CD4-positive, alpha-beta T cell (primary cell): ENCODE data around the gene SREBF1. TPM values are rescaled to one million over a fixed set of nuclear protein-coding genes. Genes with fewer than 3 reads are reported as not detected.
"Not testable (repeated sequence)": the region's sequence is repeated elsewhere in the genome, so short reads cannot be mapped to it uniquely, and the experiment has no call there.

Experiments
- ATAC-seq: fragments of 200-7000 bp; cut with Tn5 transposase; one replicate; pipeline ENCODE4 v1.10.0; 2022; ENCODE audit warnings: mild to moderate bottlenecking; ENCODE audit not compliant: poor library complexity
- CTCF ChIA-PET: fragments of 350-600 bp; sonication (Branson Sonifier 250); formaldehyde crosslinking; loops from one replicate; lab custom pipeline; 2021; ENCODE audit warnings: antibody characterized with exemption, inconsistent platforms; lab: Charles Lee
- POLR2A ChIA-PET: fragments of 350-600 bp; sonication (Branson Sonifier 250); formaldehyde crosslinking; loops from one replicate; lab custom pipeline; 2021; ENCODE audit warnings: antibody characterized with exemption, inconsistent platforms; lab: Charles Lee
- DNase-seq, 14 experiments: peaks; one replicate each; pipeline ENCODE4 v3.0.0-alpha.2; 2013 to 2020; ENCODE audit warnings: mixed read lengths in 2 of 14
- H3K27ac ChIP-seq, 2 donors: one replicate each; pipeline versions ENCODE4 v1.5.1 to v1.7.0; 2013; ENCODE audit warnings: low read length in 2 of 2, low read depth in 1 of 2, mild to moderate bottlenecking in 1 of 2
- H3K27me3 ChIP-seq, 2 experiments: 1 replicate in 1 of 2; 2 replicates in 1 of 2; pipeline versions ENCODE4 v1.6.1 to v1.7.0; 2013; ENCODE audit warnings: low read length in 2 of 2, control low read depth in 1 of 2, mild to moderate bottlenecking in 1 of 2, moderate library complexity in 1 of 2; ENCODE audit not compliant: insufficient read depth in 2 of 2, control insufficient read depth in 1 of 2
- H3K36me3 ChIP-seq: one replicate; pipeline ENCODE4 v1.6.1; 2013; ENCODE audit warnings: low read length, control low read depth; ENCODE audit not compliant: insufficient read depth
- H3K4me1 ChIP-seq: one replicate; pipeline ENCODE4 v1.6.1; 2013; ENCODE audit warnings: low read length, control low read depth; ENCODE audit not compliant: insufficient read depth
- H3K4me3 ChIP-seq: one replicate; pipeline ENCODE4 v1.5.1; 2013; ENCODE audit warnings: mild to moderate bottlenecking, low read length, moderate library complexity
- H3K9me3 ChIP-seq, 2 experiments: 1 replicate in 1 of 2; 2 replicates in 1 of 2; pipeline versions ENCODE4 v1.6.1 to v1.7.0; 2013; ENCODE audit warnings: low read length in 2 of 2, mild to moderate bottlenecking in 2 of 2, control low read depth in 1 of 2, moderate library complexity in 1 of 2; ENCODE audit not compliant: control insufficient read depth in 1 of 2, insufficient read depth in 1 of 2
- H3K27ac Mint-ChIP-seq: one replicate; pipeline ENCODE4 v1.8.0; 2020; ENCODE audit warnings: mixed read lengths
- H3K27me3 Mint-ChIP-seq: one replicate; pipeline ENCODE4 v1.8.0; 2021; ENCODE audit warnings: mixed read lengths
- H3K36me3 Mint-ChIP-seq: one replicate; pipeline ENCODE4 v1.8.0; 2021; ENCODE audit warnings: low read depth, mixed read lengths
- H3K4me1 Mint-ChIP-seq: one replicate; pipeline ENCODE4 v1.8.0; 2021; ENCODE audit warnings: low read depth, mixed read lengths
- H3K4me3 Mint-ChIP-seq: one replicate; pipeline ENCODE4 v1.8.0; 2020; ENCODE audit warnings: mild to moderate bottlenecking, mixed read lengths
- H3K9me3 Mint-ChIP-seq: one replicate; pipeline ENCODE4 v1.8.0; 2020; ENCODE audit warnings: mixed read lengths
- intact Hi-C, 2 experiments: fragments of 100-400 bp; cut with DNase I in 1 of 2; cut with micrococcal nuclease in 1 of 2; formaldehyde crosslinking; loops; one replicate each; pipeline versions ENCODE4 v1.15.1 to v1.9.0; 2023 to 2025; cut with DNase I, micrococcal nuclease
- total RNA-seq, 174 experiments: library from RNA in 2 of 174; stranded (reverse) in 2 of 174; gene quantifications; one replicate each; pipeline ENCODE4 v1.2.3 and lab custom pipeline; 2021 to 2026
- TF ChIP-seq, protein P1 (sequence below): fragments of 200-600 bp; IDR thresholded peaks from one replicate; pipeline ENCODE4 v1.8.0; 2022; ENCODE audit warnings: antibody characterized with exemption, mild to moderate bottlenecking

The SREBF1 gene
- total RNA-seq, 2 experiments from 2014 or later, result 249 to 264 TPM

DNA sequence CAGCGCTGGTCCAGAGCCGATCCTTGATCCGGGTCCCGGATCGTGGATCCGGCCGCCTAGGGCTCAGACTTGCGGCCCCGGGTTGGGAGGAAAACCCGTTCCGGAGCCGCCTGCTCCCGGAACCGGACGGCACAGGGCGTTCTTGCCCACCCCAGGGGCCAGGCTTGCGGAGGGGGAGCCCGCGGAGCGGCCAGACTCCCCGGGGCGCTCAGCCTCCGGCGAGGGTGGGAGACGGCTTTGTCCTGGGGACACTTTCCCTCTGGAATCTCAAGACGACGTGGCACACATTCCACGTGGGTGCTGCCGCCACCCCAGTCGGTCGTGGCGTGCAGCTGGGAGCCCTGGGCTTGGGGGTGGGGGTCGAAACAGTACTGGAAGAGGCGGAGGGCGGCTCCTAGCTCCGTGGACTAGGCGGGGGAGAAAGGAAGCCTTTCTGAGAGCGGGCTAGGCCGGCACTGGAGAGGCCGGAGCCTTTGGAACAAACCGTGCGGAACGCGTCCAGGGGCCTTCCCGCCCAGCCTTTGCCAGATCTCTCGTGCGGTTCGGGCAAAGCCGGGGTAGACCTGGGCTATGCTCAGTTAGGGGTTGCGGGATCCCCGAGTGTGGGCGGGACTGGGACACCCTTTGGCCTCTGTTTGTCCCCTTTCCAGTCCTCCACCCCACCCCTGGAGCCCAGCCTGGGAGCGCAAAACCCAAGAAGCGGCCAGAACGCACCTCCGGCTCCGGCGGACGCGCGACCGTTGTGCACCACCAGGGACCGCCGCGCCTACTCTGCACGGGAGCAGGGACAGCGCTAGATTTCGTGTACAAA, 26.5 kb downstream of the SREBF1 start:
- no peak for DNase-seq
- H3K9me3 ChIP-seq, result no peaks in the 10 kb centered on the region
- no peak for ATAC-seq
- H3K27me3 ChIP-seq, result no peaks in the 10 kb centered on the region
- peaks cover 9% of the 10 kb centered on the region for H3K4me1 ChIP-seq
- Mint-ChIP-seq H3K4me3 (no peak overlapping the region), H3K4me1 (peaks cover 8% of the 10 kb centered on the region), H3K27me3 (no peaks in the 10 kb centered on the region), H3K27ac (no peak overlapping the region), H3K9me3 (no peaks in the 10 kb centered on the region), H3K36me3 (peaks cover 43% of the 10 kb centered on the region)
- intact Hi-C loops, result loop anchor here in 1 of 2 experiments (5.0 kb wide), 1 partner anchor 107 kb away; no protein-coding TSS in a partner anchor
- TF ChIP-seq, protein P1, sequence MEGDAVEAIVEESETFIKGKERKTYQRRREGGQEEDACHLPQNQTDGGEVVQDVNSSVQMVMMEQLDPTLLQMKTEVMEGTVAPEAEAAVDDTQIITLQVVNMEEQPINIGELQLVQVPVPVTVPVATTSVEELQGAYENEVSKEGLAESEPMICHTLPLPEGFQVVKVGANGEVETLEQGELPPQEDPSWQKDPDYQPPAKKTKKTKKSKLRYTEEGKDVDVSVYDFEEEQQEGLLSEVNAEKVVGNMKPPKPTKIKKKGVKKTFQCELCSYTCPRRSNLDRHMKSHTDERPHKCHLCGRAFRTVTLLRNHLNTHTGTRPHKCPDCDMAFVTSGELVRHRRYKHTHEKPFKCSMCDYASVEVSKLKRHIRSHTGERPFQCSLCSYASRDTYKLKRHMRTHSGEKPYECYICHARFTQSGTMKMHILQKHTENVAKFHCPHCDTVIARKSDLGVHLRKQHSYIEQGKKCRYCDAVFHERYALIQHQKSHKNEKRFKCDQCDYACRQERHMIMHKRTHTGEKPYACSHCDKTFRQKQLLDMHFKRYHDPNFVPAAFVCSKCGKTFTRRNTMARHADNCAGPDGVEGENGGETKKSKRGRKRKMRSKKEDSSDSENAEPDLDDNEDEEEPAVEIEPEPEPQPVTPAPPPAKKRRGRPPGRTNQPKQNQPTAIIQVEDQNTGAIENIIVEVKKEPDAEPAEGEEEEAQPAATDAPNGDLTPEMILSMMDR, result no peak
- POLR2A ChIA-PET, result no interaction called here
- no peak overlapping the region for H3K4me3 ChIP-seq
- CTCF ChIA-PET, result interaction anchor here (0.6 kb wide), 1 partner anchor 50 kb away, joined by 3 read pairs; no protein-coding TSS in a partner anchor
- H3K27ac ChIP-seq, result no peak overlapping the region
- peaks cover 32% of the 10 kb centered on the region for H3K36me3 ChIP-seq

DNA sequence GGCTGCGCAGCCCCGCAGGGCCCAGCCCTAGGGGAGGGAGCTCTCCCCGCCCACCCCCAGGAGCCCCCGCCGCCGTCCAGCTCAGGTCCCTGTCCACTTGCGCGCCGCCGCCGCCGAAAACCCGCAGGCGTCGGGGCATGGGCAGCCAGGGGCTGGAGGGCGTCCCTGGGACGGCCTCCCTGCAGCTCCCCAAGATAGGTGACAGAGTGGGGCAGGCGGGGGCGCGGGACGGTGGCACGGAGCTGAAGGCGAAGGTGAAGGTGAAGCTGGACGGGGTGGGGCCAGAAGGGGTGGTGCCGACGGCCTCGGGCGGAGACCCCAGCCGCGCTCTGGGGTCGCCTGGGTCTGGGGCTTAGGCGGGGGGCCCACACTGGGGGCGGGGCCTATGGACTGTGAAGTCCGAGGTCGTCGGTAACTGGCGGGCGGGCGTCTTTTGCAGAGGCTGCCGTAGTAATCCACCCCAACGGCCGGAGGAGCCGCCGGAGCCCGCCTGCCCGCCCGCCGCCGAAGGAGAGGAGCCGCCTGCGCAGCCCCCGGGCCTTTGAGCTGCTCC, 27.2 kb downstream of the SREBF1 start:
- Histone ChIP-seq H3K4me3 (no peak overlapping the region), H3K36me3 (peaks cover 25% of the 10 kb centered on the region), H3K27ac (no peak overlapping the region), H3K4me1 (peaks cover 9% of the 10 kb centered on the region), H3K9me3 (no peaks in the 10 kb centered on the region), H3K27me3 (no peaks in the 10 kb centered on the region)
- TF ChIP-seq, protein P1, result no peak
- Mint-ChIP-seq H3K4me3 (no peak overlapping the region), H3K27me3 (no peaks in the 10 kb centered on the region), H3K27ac (no peak overlapping the region), H3K4me1 (peaks cover 8% of the 10 kb centered on the region), H3K9me3 (no peaks in the 10 kb centered on the region), H3K36me3 (peaks cover 38% of the 10 kb centered on the region)
- ChIA-PET POLR2A (no interaction called here), CTCF (no interaction called here)
- intact Hi-C loops, result loop anchor here in 1 of 2 experiments (5.0 kb wide), 1 partner anchor 108 kb away; no protein-coding TSS in a partner anchor
- no peak for ATAC-seq
- peak in 1 of 14 experiments; percentile 41 for DNase-seq

DNA sequence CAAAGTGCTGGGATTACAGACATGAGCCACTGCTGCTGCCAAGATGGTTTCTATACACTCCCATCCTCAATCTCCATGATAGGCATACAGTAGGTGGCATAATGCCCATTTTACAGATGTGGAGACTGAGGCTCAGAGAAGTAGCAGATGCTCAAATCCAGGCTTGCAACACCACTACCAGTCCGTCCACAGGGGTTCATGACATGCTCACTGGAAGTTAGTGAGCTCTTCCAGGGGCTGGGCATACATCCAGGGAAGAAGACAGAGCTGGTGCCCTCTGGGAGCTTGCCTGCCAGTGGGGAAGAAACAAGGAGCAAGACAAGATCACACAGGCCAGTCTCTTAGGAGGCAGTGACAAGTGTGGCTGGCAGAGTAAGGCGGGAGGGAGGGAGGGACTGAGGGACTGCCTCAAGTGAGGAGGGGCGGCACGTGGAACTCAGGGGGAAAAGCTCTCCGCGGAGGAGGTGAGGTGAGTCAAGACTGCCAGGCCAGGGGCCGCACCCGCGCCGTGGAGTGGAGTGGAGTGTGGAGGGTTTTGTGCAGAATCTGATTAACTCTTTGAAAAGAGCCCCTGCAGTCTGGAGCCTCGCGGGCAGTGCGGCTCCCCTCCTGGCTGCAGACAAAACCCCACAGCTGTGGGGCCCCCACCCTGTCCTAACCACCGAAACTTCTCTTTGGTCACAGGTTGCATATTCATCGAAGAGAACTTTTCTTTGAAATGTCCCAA, 27.9 kb downstream of the SREBF1 start:
- intact Hi-C loops, result no loop called here
- TF ChIP-seq, protein P1, result no peak
- H3K27ac Mint-ChIP-seq, result peak overlapping the region; percentile 47
- no peaks in the 10 kb centered on the region for H3K9me3 ChIP-seq
- ATAC-seq (no peak), DNase-seq (no peak)
- no peaks in the 10 kb centered on the region for H3K9me3 Mint-ChIP-seq
- H3K27me3 ChIP-seq, result no peaks in the 10 kb centered on the region
- no peak overlapping the region for H3K4me3 ChIP-seq
- POLR2A ChIA-PET, result no interaction called here
- H3K4me1 ChIP-seq, result peaks cover 9% of the 10 kb centered on the region
- no peak overlapping the region for H3K4me3 Mint-ChIP-seq
- no peak overlapping the region for H3K27ac ChIP-seq
- peaks cover 23% of the 10 kb centered on the region for H3K36me3 ChIP-seq
- CTCF ChIA-PET, result no interaction called here
- H3K27me3 Mint-ChIP-seq, result no peaks in the 10 kb centered on the region
- peaks cover 8% of the 10 kb centered on the region for H3K4me1 Mint-ChIP-seq
- H3K36me3 Mint-ChIP-seq, result peaks cover 40% of the 10 kb centered on the region

DNA sequence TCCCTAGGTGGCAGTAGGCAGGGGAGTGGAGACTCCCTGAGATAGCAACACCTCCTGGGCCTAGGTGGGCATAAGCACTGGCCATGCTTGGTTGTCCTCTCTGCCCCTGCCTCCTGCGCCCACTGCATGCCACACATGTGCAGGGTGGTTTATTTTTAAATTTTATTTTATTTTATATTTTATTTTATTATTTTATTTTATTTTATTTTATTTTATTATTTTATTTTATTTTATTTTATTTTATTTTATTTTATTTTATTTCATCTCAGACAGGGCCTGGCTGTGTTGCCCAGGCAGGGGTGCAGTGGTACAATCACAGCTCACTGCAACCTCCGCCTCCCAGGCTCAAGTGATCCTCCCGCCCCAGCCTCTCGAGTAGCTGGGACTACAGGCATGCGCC, 28.6 kb downstream of the SREBF1 start:
- H3K27ac Mint-ChIP-seq, H3K27ac ChIP-seq, H3K4me1 Mint-ChIP-seq, H3K4me3 ChIP-seq, DNase-seq, H3K4me3 Mint-ChIP-seq, POLR2A ChIA-PET, CTCF ChIA-PET, H3K9me3 Mint-ChIP-seq, H3K9me3 ChIP-seq, H3K27me3 ChIP-seq, H3K4me1 ChIP-seq, ATAC-seq, intact Hi-C loops, H3K27me3 Mint-ChIP-seq: not testable (repeated sequence)
- peaks cover 43% of the 10 kb centered on the region for H3K36me3 Mint-ChIP-seq
- H3K36me3 ChIP-seq, result peaks cover 19% of the 10 kb centered on the region
